HepG2 (cell line): ENCODE measurements around the gene NDUFS7. TPM values are rescaled to one million over a fixed set of nuclear protein-coding genes. Genes with fewer than 3 reads are reported as not detected.

ENCODE experiments used
- CC2D1A ChIP-seq: sonication (generic); formaldehyde crosslinking; IDR thresholded peaks from 2 replicates; pipeline ENCODE4 v1.8.1; 2023; ENCODE audit warnings: mild to moderate bottlenecking, missing genetic modification reagents
- CTCF ChIP-seq: sonication (generic); formaldehyde crosslinking; IDR thresholded peaks from 2 replicates; pipeline ENCODE4 v1.5.0; 2020; ENCODE audit warnings: mild to moderate bottlenecking, missing genetic modification reagents, moderate library complexity
- FOSL1 ChIP-seq: sonication (generic); formaldehyde crosslinking; IDR thresholded peaks from 2 replicates; pipeline ENCODE4 v1.9.0; 2021; ENCODE audit warnings: missing genetic modification reagents, borderline replicate concordance
- PLSCR1 ChIP-seq: sonication (generic); formaldehyde crosslinking; IDR thresholded peaks from 2 replicates; pipeline ENCODE4 v1.5.0; 2020; ENCODE audit warnings: missing genetic modification reagents, mild to moderate bottlenecking, borderline replicate concordance
- SALL1 ChIP-seq: sonication (generic); formaldehyde crosslinking; IDR thresholded peaks from 2 replicates; pipeline ENCODE4 v1.8.0; 2022; ENCODE audit warnings: mild to moderate bottlenecking, missing genetic modification reagents
- TBX3 ChIP-seq: fragments of 450-650 bp; IDR thresholded peaks from 2 replicates; pipeline ENCODE4 v1.6.1; 2017; ENCODE audit warnings: antibody characterized with exemption, mild to moderate bottlenecking, inconsistent platforms, borderline replicate concordance
- ZFP82 ChIP-seq: sonication (generic); formaldehyde crosslinking; IDR thresholded peaks from 2 replicates; pipeline ENCODE4 v1.5.1; 2020; ENCODE audit warnings: mild to moderate bottlenecking, missing genetic modification reagents, borderline replicate concordance
- ZFP90 ChIP-seq: sonication (generic); formaldehyde crosslinking; IDR thresholded peaks from 2 replicates; pipeline ENCODE4 v1.8.0; 2022; ENCODE audit warnings: missing genetic modification reagents, mild to moderate bottlenecking, inconsistent platforms, borderline replicate concordance
- ZNF737 ChIP-seq: sonication (generic); formaldehyde crosslinking; IDR thresholded peaks from 2 replicates; pipeline ENCODE4 v1.5.0; 2020; ENCODE audit warnings: missing genetic modification reagents, mild to moderate bottlenecking, borderline replicate concordance
- ZSCAN12 ChIP-seq: sonication (generic); formaldehyde crosslinking; IDR thresholded peaks from 2 replicates; pipeline ENCODE4 v1.9.0; 2021; ENCODE audit warnings: mild to moderate bottlenecking, missing genetic modification reagents
- polyA plus RNA-seq, 8 experiments: library from polyadenylated mRNA; depleted of rRNA in 3 of 8; stranded (reverse) in 7 of 8; unstranded in 1 of 8; fragments of >200 nt; fragmentation: Illumina TruSeq in 4 of 8; extraction: Trizol in 4 of 8; gene quantifications; 2 replicates each; pipeline versions ENCODE4 v1.2.1 to v1.2.3, GENCODE V29; 2011 to 2016; ENCODE audit warnings: low read depth in 4 of 8, missing spikeins in 1 of 8, mixed read lengths in 1 of 8; ENCODE audit not compliant: insufficient read depth in 1 of 8
- total RNA-seq, 5 experiments: library from RNA; depleted of rRNA; stranded (reverse); fragments of >200 nt; fragmentation: Illumina TruSeq; extraction: Trizol; gene quantifications; 2 replicates each; pipeline ENCODE4 v1.2.3, GENCODE V29; 2016; ENCODE audit warnings: low read depth in 1 of 5
- TF ChIP-seq, protein P1 (sequence below), 2 experiments: sonication (generic) in 1 of 2; formaldehyde crosslinking in 1 of 2; IDR thresholded peaks; 2 replicates each; pipeline versions ENCODE4 v1.4.0 to v1.6.1; 2018 to 2020; ENCODE audit warnings: missing genetic modification reagents in 2 of 2, borderline replicate concordance in 1 of 2, low read depth in 1 of 2, mild to moderate bottlenecking in 1 of 2, missing biosample characterization in 1 of 2
- TF ChIP-seq, protein P2 (sequence below): IDR thresholded peaks from 2 replicates; pipeline ENCODE4 v1.6.1; 2016
- TF ChIP-seq, protein P3 (sequence below): sonication (generic); formaldehyde crosslinking; IDR thresholded peaks from 2 replicates; pipeline ENCODE4 v1.5.1; 2020; ENCODE audit warnings: missing genetic modification reagents, mild to moderate bottlenecking, borderline replicate concordance
- TF ChIP-seq, protein P4 (sequence below): IDR thresholded peaks from 2 replicates; pipeline ENCODE4 v1.6.1; 2016; ENCODE audit warnings: mild to moderate bottlenecking
- TF ChIP-seq, protein P5 (sequence below): sonication (generic); formaldehyde crosslinking; IDR thresholded peaks from 2 replicates; pipeline ENCODE4 v1.5.0; 2020; ENCODE audit warnings: mild to moderate bottlenecking, missing genetic modification reagents

Gene NDUFS7
- total and polyA plus RNA-seq, 2 of the 13 experiments (the other 11 are each of a cell fraction or from before 2014, with no cell fraction given), result 34.3 to 66.9 TPM

DNA sequence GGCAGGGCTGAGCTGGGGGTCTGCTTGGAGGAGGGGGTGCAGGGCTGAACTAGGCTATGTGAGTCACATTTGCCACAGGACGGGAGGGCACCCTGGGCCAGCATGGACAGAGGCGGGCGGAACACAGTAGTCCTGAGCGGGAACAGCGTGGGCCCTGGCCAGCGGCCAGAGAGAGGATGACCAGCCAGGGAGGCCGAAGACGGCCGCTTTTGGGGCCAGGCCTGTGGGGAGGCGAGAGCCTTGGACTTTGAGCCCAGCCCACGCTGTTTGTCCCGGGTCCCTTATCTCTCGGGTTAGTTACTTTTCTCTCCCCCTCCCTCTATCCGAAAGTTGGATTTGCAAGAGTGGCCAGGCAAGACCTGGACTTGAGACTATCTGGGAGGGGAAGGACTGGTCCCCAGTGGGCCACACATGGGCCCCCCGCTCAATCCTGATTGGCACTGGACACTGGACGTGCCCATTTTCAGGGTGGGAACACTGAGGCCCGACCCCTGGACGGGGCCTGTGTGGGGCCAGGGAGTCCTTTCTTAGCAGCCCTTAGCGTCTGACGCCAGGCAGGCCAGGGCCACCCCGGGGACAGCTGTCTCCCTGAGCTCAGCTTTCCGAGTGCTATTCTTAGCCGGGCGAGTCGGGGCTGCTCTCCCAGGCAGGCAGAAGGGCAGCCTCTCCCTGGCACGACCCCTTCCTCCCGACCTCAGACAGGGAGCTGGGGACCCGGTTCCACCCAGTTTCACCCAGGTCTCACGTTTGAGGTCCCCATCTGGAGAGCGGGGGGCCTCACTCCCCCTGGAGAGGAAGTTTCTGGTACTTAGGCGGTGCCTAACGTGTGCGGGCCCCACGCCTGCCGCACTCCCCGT is 16.8 kb downstream of the NDUFS7 start (continued):
- TF ChIP-seq, protein P1, sequence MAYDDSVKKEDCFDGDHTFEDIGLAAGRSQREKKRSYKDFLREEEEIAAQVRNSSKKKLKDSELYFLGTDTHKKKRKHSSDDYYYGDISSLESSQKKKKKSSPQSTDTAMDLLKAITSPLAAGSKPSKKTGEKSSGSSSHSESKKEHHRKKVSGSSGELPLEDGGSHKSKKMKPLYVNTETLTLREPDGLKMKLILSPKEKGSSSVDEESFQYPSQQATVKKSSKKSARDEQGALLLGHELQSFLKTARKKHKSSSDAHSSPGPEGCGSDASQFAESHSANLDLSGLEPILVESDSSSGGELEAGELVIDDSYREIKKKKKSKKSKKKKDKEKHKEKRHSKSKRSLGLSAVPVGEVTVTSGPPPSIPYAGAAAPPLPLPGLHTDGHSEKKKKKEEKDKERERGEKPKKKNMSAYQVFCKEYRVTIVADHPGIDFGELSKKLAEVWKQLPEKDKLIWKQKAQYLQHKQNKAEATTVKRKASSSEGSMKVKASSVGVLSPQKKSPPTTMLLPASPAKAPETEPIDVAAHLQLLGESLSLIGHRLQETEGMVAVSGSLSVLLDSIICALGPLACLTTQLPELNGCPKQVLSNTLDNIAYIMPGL (CRISPR knock-in tag; IDR thresholded peaks at IDR 0.05; ENCODE audit: borderline replicate concordance in 1 of 2, low read depth in 1 of 2), result no peak; a peak in 3 of 4 replicates
- TF ChIP-seq, protein P2, sequence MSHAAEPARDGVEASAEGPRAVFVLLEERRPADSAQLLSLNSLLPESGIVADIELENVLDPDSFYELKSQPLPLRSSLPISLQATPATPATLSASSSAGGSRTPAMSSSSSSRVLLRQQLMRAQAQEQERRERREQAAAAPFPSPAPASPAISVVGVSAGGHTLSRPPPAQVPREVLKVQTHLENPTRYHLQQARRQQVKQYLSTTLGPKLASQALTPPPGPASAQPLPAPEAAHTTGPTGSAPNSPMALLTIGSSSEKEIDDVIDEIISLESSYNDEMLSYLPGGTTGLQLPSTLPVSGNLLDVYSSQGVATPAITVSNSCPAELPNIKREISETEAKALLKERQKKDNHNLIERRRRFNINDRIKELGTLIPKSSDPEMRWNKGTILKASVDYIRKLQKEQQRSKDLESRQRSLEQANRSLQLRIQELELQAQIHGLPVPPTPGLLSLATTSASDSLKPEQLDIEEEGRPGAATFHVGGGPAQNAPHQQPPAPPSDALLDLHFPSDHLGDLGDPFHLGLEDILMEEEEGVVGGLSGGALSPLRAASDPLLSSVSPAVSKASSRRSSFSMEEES (CRISPR knock-in tag), result no peak
- TF ChIP-seq, protein P3, sequence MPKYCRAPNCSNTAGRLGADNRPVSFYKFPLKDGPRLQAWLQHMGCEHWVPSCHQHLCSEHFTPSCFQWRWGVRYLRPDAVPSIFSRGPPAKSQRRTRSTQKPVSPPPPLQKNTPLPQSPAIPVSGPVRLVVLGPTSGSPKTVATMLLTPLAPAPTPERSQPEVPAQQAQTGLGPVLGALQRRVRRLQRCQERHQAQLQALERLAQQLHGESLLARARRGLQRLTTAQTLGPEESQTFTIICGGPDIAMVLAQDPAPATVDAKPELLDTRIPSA (CRISPR knock-in tag), result no peak
- TF ChIP-seq CC2D1A (CRISPR knock-in tag), result no peak; the same call in 1 of the 2 replicates
- TF ChIP-seq, protein P4, sequence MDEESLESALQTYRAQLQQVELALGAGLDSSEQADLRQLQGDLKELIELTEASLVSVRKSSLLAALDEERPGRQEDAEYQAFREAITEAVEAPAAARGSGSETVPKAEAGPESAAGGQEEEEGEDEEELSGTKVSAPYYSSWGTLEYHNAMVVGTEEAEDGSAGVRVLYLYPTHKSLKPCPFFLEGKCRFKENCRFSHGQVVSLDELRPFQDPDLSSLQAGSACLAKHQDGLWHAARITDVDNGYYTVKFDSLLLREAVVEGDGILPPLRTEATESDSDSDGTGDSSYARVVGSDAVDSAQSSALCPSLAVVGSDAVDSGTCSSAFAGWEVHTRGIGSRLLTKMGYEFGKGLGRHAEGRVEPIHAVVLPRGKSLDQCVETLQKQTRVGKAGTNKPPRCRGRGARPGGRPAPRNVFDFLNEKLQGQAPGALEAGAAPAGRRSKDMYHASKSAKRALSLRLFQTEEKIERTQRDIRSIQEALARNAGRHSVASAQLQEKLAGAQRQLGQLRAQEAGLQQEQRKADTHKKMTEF, result peak; percentile 70
- peak; percentile 74 for TF ChIP-seq SALL1 (CRISPR knock-in tag)
- TF ChIP-seq ZFP82, result 0 out of 2 replicates have a peak, but pooled peaks have one; percentile 61
- no peak for TF ChIP-seq PLSCR1 (CRISPR knock-in tag)
- TF ChIP-seq ZSCAN12 (CRISPR knock-in tag), result no peak
- TF ChIP-seq ZFP90 (CRISPR knock-in tag), result no peak; the same call in none of the 2 replicates
- no peak for TF ChIP-seq ZNF737 (CRISPR knock-in tag)
- TF ChIP-seq, protein P5, sequence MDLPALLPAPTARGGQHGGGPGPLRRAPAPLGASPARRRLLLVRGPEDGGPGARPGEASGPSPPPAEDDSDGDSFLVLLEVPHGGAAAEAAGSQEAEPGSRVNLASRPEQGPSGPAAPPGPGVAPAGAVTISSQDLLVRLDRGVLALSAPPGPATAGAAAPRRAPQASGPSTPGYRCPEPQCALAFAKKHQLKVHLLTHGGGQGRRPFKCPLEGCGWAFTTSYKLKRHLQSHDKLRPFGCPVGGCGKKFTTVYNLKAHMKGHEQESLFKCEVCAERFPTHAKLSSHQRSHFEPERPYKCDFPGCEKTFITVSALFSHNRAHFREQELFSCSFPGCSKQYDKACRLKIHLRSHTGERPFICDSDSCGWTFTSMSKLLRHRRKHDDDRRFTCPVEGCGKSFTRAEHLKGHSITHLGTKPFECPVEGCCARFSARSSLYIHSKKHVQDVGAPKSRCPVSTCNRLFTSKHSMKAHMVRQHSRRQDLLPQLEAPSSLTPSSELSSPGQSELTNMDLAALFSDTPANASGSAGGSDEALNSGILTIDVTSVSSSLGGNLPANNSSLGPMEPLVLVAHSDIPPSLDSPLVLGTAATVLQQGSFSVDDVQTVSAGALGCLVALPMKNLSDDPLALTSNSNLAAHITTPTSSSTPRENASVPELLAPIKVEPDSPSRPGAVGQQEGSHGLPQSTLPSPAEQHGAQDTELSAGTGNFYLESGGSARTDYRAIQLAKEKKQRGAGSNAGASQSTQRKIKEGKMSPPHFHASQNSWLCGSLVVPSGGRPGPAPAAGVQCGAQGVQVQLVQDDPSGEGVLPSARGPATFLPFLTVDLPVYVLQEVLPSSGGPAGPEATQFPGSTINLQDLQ (CRISPR knock-in tag), result peak; percentile 94; the same call in 1 of the 2 replicates
- TF ChIP-seq TBX3, result no peak
- TF ChIP-seq FOSL1 (CRISPR knock-in tag), result 0 out of 2 replicates have a peak, but pooled peaks have one; percentile 8
- 0 out of 2 replicates have a peak, but pooled peaks have one; percentile 7 for TF ChIP-seq CTCF (CRISPR knock-in tag)
